ENCODE data around the gene NCOA7. TPM values are rescaled to one million over a fixed set of nuclear protein-coding genes. Genes with fewer than 3 reads are reported as not detected.

NCOA7 gene
- total RNA-seq, 1 donor = 34.0 TPM

GRCh38 chr6:125828476-125829039, 37.8 kb downstream of the NCOA7 start:
- H2AFZ ChIP-seq (ENCODE audit: low read length) = no peak overlapping the region
- H3K9me3 ChIP-seq (ENCODE audit: low read depth, low read length) = no peaks in the 10 kb centered on the region
- no peaks in the 10 kb centered on the region for H4K20me1 ChIP-seq (ENCODE audit: insufficient read depth, low read length)
- H3K27me3 ChIP-seq (ENCODE audit: insufficient read depth, low read length) = no peaks in the 10 kb centered on the region
- peaks cover 17% of the 10 kb centered on the region for H3K79me2 ChIP-seq (ENCODE audit: insufficient read depth, low read length)
- no peak overlapping the region for H3K27ac ChIP-seq (ENCODE audit: low read depth, low read length)
- H3K36me3 ChIP-seq (ENCODE audit: insufficient read depth, low read length) = no peaks in the 10 kb centered on the region
- H3K4me2 ChIP-seq (ENCODE audit: insufficient read depth, low read length) = no peak overlapping the region
- no peak for TF ChIP-seq CTCF (IDR thresholded peaks at IDR 0.05; ENCODE audit: extremely low read depth, low read depth, low read length)
- no peak overlapping the region for H3K4me3 ChIP-seq (ENCODE audit: insufficient read depth, low read length)
- DNase-seq (ENCODE audit: insufficient read length, low spot score, missing footprints) = no peak
- no peaks in the 10 kb centered on the region for H3K4me1 ChIP-seq (ENCODE audit: insufficient read depth, low read length)

GRCh38 chr6:125829433-125829832, 38.7 kb downstream of the NCOA7 start:
- no peak for TF ChIP-seq CTCF (IDR thresholded peaks at IDR 0.05; ENCODE audit: extremely low read depth, low read depth, low read length)
- H3K4me2 ChIP-seq (ENCODE audit: insufficient read depth, low read length) = no peak overlapping the region
- no peak overlapping the region for H3K27ac ChIP-seq (ENCODE audit: low read depth, low read length)

GRCh38 chr6:125831659-125832058, 40.9 kb downstream of the NCOA7 start:
- H3K4me1 ChIP-seq (ENCODE audit: insufficient read depth, low read length) = peaks cover 6% of the 10 kb centered on the region

More at GRCh38 chr6:125829433-125829832, 38.7 kb downstream of the NCOA7 start:
- Histone ChIP-seq H3K27me3 (ENCODE audit: insufficient read depth, low read length) (no peaks in the 10 kb centered on the region), H3K36me3 (ENCODE audit: insufficient read depth, low read length) (no peaks in the 10 kb centered on the region), H3K79me2 (ENCODE audit: insufficient read depth, low read length) (peaks cover 19% of the 10 kb centered on the region), H3K4me3 (ENCODE audit: insufficient read depth, low read length) (no peak overlapping the region), H3K4me1 (ENCODE audit: insufficient read depth, low read length) (no peaks in the 10 kb centered on the region), H2AFZ (ENCODE audit: low read length) (no peak overlapping the region), H3K9me3 (ENCODE audit: low read depth, low read length) (no peaks in the 10 kb centered on the region), H4K20me1 (ENCODE audit: insufficient read depth, low read length) (no peaks in the 10 kb centered on the region)
- no peak for DNase-seq (ENCODE audit: insufficient read length, low spot score, missing footprints)

More at GRCh38 chr6:125831659-125832058, 40.9 kb downstream of the NCOA7 start:
- Histone ChIP-seq H3K27me3 (ENCODE audit: insufficient read depth, low read length) (no peaks in the 10 kb centered on the region), H3K79me2 (ENCODE audit: insufficient read depth, low read length) (peaks cover 22% of the 10 kb centered on the region), H3K36me3 (ENCODE audit: insufficient read depth, low read length) (no peaks in the 10 kb centered on the region), H3K9me3 (ENCODE audit: low read depth, low read length) (no peaks in the 10 kb centered on the region), H3K4me2 (ENCODE audit: insufficient read depth, low read length) (no peak overlapping the region), H4K20me1 (ENCODE audit: insufficient read depth, low read length) (no peaks in the 10 kb centered on the region), H2AFZ (ENCODE audit: low read length) (no peak overlapping the region), H3K27ac (ENCODE audit: low read depth, low read length) (no peak overlapping the region), H3K4me3 (ENCODE audit: insufficient read depth, low read length) (no peak overlapping the region)
- no peak for DNase-seq (ENCODE audit: insufficient read length, low spot score, missing footprints)
- no peak for TF ChIP-seq CTCF (IDR thresholded peaks at IDR 0.05; ENCODE audit: extremely low read depth, low read depth, low read length)
